Measurements from ENCODE around the gene HCN2.

DNA sequence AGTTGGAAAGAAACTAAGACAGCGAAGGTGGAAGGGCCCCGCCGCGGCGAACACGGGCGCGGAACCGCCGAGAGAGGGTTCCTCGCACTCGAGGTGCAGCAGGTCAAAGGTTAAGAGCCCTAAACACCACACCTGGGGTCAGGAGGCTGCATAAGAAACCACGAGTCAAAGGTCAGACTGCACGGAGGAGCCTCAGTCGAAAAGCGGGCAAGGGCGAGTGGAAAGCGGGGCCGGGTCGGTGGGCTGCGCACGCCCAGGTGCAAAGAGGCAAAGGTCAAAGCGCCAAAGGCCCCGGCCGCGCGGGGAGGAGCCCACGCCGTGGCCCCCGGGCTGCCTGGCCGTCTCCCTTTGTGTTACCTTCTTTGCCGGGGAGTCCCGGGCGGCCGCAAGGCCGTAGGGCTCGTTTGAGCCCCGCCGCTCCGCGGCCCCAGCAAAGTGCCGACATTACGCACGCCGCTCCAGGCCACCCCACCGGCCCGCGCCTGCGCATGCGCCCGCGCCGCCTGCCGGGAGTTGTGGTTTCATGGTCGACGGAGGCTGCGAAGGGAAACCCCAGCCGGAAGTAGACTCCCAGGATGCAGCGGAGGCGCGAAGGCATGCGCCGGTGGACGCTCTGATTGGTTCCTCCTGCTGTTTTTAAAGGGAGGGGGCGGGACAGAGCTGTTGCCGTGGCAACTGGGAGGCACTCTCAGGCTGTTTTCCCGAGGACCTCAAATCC lies 43.5 kb downstream of the HCN2 start, which contains the start of gene POLRMT:
- TF ChIP-seq, protein P1, sequence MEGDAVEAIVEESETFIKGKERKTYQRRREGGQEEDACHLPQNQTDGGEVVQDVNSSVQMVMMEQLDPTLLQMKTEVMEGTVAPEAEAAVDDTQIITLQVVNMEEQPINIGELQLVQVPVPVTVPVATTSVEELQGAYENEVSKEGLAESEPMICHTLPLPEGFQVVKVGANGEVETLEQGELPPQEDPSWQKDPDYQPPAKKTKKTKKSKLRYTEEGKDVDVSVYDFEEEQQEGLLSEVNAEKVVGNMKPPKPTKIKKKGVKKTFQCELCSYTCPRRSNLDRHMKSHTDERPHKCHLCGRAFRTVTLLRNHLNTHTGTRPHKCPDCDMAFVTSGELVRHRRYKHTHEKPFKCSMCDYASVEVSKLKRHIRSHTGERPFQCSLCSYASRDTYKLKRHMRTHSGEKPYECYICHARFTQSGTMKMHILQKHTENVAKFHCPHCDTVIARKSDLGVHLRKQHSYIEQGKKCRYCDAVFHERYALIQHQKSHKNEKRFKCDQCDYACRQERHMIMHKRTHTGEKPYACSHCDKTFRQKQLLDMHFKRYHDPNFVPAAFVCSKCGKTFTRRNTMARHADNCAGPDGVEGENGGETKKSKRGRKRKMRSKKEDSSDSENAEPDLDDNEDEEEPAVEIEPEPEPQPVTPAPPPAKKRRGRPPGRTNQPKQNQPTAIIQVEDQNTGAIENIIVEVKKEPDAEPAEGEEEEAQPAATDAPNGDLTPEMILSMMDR (IDR thresholded peaks at IDR 0.05) = no peak
- TF ChIP-seq SOX15 (CRISPR knock-in tag; IDR thresholded peaks at IDR 0.05) (no peak), MAX (CRISPR knock-in tag; IDR thresholded peaks at IDR 0.05) (peak; percentile 82), TP53 (CRISPR knock-in tag; IDR thresholded peaks at IDR 0.05) (no peak), SP1 (CRISPR knock-in tag; conservative IDR thresholded peaks at IDR 0.05) (peak; percentile 65; the same call in 1 of the 2 replicates), ATF3 (CRISPR knock-in tag; conservative IDR thresholded peaks at IDR 0.05) (no peak), ZBTB21 (CRISPR knock-in tag; IDR thresholded peaks at IDR 0.05; ENCODE audit: borderline replicate concordance) (no peak), ATF2 (CRISPR knock-in tag; IDR thresholded peaks at IDR 0.05; ENCODE audit: borderline replicate concordance, low read depth) (no peak), GTF2I (CRISPR knock-in tag; conservative IDR thresholded peaks at IDR 0.05) (no peak), NFE2L1 (CRISPR knock-in tag; IDR thresholded peaks at IDR 0.05) (no peak)
- TF ChIP-seq, protein P2, sequence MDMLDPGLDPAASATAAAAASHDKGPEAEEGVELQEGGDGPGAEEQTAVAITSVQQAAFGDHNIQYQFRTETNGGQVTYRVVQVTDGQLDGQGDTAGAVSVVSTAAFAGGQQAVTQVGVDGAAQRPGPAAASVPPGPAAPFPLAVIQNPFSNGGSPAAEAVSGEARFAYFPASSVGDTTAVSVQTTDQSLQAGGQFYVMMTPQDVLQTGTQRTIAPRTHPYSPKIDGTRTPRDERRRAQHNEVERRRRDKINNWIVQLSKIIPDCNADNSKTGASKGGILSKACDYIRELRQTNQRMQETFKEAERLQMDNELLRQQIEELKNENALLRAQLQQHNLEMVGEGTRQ (CRISPR knock-in tag; IDR thresholded peaks at IDR 0.05) = no peak
- TF ChIP-seq, protein P3, sequence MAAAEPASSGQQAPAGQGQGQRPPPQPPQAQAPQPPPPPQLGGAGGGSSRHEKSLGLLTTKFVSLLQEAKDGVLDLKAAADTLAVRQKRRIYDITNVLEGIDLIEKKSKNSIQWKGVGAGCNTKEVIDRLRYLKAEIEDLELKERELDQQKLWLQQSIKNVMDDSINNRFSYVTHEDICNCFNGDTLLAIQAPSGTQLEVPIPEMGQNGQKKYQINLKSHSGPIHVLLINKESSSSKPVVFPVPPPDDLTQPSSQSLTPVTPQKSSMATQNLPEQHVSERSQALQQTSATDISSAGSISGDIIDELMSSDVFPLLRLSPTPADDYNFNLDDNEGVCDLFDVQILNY (CRISPR knock-in tag; IDR thresholded peaks at IDR 0.05) = 0 out of 2 replicates have a peak, but pooled peaks have one; percentile 84

Measured in WTC11 (cell line).